ENCODE results near the gene HECW1.

The HECW1 gene

DNA sequence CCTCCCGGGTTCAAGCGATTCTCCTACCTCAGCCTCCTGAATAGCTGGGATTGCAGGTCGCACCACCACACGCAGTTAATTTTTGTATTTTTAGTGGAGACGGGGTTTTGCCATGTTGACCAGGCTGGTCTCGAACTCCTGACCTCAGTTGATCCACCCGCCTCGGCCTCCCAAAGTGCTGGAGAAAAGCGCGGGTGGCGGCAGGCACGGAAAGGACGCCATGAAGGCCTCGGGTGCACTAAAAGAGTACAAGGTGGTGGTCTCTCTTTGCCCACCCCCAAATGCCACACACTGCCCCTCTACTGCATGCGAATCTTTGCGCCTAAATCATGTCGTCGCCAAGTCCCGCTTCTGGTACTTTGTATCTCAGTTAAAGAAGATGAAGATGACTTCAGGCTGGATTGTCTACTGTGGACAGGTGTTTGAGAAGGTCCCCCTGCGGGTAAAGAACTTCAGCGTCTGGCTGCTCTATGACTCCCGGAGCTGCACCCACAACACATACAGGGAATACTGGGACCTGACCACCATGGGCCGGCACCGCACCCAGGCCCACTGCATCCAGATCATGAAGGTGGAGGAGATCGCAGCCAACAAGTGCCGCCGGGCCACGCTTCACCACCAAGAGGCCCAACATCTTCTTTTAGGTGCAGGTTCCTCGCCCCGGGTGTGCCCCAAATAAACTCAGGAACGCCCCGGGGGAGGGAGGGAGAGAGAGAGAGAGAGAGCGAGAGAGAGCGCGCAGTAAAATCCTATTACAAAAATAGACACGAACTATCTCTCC, 161.7 kb downstream of the HECW1 start:
- no peak for DNase-seq

GRCh38 chr7:43274752-43275151, 162.3 kb downstream of the HECW1 start:
- no peak for DNase-seq

GRCh38 chr7:43276547-43276946, 164.1 kb downstream of the HECW1 start:
- no peak for DNase-seq

DNA sequence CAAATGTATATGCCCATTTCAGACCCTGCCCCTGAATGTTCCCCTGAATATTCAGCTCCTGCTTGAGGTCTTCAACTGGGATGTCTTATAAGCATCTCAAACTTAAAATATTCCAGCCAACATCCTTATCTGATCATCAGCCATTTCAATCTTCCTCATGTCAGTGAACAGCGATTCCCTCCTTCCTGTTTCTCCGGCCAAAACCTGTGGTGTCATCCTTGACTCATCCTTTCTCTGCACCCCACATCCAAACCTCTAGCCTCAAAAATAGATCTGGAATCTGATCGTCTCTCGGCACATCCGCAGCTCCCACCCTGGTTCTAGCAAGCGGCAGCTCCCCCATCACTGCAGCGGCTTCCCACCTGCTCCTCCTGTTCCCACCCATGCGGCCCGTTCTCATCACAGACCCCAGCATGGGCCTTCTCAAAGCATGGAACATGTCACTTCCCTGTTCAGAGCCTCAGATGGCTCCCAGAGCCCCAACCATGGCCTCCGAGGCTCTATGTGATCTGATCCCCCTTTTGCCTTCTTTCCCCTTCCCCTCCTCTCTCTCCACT, 165.7 kb downstream of the HECW1 start:
- DNase-seq, result no peak

- DNase-seq, result no peak
These were observed 168.8 kb downstream of the HECW1 start for GRCh38 chr7:43281268-43281667.

GRCh38 chr7:43283706-43284105, 171.3 kb downstream of the HECW1 start:
- no peak for DNase-seq

DNA sequence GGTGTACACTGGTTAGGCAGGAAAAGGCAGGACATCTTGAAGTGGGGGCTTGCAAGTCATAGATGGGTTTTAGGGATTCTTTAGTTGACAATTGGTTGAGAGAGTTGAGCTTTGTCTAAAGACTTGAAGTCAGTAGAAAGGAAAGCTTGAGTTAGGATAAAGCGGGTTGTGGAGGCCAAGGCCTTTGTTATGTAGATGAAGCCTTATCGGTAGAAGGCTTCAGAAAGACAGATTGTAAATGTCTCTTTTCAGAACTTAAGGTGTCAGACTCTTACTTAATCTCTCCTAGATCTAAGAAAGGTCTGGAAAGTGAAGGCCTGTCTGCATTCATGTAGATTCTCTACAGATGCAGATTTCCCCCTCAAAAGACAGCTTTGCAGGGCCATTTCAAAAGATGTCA, 177.4 kb downstream of the HECW1 start:
- no peak for DNase-seq

DNA sequence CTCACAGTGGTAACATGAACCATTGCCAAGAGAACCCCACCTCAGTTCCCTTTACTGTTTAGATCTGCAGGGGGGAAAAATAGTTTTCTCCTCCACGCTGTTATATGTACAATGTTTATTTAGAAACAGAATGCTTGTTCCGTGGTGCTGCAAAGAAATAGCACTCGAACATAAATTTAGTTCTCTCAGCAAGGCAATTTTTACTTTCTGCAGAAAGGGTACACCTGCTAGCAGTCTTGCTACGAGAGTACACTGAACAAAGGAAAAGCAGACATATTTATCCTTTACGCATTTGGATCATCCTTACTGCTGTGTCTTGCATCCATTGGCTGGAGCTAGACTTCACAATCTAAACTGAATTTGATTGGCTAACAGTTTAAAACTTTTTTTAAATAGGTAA, 178.5 kb downstream of the HECW1 start:
- no peak for DNase-seq

GRCh38 chr7:43291789-43292188, 179.3 kb downstream of the HECW1 start:
- no peak for DNase-seq

GRCh38 chr7:43292384-43292783, 179.9 kb downstream of the HECW1 start:
- DNase-seq, result no peak

GRCh38 chr7:43294080-43294630, 181.7 kb downstream of the HECW1 start:
- no peak for DNase-seq

DNA sequence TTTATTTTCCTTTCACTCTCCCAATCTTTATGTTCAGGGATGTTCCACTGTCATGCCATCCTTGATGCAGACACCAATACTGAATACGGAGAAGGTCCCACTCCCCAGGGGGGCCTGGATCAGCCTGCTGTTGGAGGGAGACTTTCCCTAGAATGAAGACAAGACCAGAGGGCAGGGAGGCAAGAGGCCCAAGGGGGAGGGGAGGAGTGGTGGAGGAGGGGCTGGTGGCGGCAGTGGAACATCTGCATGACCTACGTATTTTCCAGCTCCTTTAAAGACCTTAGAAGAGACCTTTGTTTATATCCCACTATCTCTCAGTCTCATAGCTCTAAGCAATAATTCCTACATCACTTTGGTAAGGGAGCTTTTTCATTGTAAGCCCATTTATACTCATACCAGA, 183.0 kb downstream of the HECW1 start:
- DNase-seq, result no peak

- no peak for DNase-seq
These were observed 183.9 kb downstream of the HECW1 start for GRCh38 chr7:43296306-43296705.

GRCh38 chr7:43298617-43299016, 186.2 kb downstream of the HECW1 start:
- DNase-seq, result no peak

GRCh38 chr7:43300121-43300520, 187.7 kb downstream of the HECW1 start:
- no peak for DNase-seq

DNA sequence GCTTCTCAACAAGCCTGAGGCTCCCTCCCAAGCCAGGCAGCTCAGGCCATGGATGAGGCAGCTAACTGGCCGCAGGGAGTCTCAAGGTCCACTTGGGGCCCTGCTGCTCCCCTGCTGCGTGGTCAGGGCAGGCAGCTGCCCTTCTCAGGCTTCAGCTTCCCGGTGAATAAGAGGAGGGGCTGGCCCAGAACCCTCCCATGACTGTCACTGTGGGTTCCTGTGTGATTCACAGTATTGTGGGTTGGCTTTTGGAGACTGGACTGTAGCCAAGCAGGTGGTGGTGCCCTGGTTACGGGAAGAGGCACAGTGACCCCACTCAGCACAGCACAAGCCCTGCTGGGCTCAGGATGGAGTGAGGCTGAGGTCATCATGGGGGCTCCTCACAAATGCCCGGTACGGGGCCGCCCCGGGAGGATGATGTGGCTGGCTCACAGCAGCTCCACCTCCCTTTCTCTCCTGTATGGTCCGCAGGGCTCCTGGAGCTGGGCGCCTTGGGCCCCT, 189.8 kb downstream of the HECW1 start:
- DNase-seq, result peak in 1 of 2 donors; percentile 1

DNA sequence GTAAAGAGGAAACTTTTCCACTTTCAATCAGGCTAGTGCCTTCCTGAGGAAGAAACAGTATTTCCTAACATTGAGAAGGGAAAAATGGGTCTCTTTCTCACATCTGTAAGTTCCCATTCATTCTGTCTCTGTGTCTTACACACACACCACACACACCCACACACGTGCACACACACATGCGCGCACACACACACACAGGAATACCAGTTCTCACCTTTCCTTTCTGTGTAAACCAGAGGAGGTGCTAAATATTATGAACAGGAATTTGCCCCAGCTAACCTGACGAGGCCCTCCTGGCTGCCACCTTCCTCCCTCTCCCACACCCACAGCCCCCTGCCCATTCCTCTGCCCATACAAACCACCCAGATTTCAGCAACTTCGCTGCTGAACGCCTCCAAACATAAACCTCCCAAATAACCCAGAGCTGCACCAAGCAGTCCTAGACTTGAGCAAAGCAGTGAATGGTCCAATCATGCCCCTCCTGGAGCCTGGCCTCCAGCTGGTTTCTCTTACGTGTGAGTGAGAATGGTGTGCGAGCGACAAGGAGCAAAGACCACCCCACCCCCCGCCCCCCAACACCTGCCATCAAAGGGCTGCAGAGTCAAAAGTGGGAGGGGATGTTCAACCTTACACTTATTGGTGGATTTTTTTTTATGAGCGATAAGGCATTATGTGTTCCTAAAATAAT, 190.5 kb downstream of the HECW1 start:
- DNase-seq, result no peak

- peak; percentile 10 to 63 for DNase-seq
These were observed 191.3 kb downstream of the HECW1 start for GRCh38 chr7:43303740-43304241.

GRCh38 chr7:43306404-43306803, 194.0 kb downstream of the HECW1 start:
- no peak for DNase-seq

DNA sequence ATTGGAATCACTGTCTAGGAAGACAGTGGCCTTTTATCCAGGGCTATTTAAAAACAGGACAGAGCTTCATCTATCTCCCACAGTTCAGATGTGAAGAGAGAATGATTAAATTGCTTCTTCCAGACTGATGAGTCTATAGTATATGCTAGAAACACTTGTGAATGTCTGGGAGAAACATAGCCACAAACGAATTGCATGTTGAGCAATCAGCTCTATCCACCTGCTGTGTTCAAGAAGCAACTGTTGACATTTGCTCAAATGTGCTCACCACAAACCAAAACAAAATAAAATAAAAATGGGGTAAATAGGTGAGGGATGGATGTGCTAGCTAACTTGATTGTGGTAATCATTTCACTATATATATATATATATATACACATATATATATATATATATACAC, 195.1 kb downstream of the HECW1 start:
- no peak for DNase-seq

- no peak for DNase-seq
These were observed 196.7 kb downstream of the HECW1 start for GRCh38 chr7:43308913-43309705.

DNA sequence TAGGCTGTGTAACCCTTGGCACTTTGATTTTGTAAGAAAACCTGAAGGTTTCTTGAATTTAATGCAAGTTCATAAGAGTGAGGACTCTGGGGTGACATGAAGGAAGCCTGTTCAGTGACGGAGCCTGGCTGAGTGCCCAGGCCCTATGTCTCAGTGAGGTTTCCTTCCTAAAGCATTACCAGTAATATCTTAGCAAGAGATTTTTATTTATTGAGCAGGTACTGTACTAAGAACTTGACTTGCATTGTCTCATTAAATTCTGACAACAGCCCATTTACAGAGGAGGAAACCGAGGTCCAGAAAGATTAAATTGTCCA, 197.2 kb downstream of the HECW1 start:
- no peak for DNase-seq

DNA sequence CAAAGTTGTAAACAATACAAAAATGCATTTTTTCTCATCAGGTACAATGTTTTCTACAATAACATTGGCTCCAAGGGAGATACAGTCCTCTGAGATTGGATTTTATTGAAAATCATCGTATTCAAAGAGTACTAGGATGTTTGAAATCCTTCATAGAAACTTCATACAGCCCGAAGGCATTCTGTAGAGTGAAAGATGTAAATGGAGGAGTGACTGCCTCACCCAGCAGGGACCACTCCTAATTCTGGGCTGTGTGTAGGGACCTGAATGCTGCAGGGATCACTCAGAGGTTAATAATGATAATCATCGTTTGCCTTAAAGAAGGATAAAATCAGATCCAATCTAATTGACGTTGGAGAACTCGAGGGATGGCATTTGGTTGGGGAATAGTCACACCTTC, 198.6 kb downstream of the HECW1 start:
- DNase-seq, result no peak
